GM12874 (cell line): ENCODE data around the gene TMCO4.

Source experiments
- TF ChIP-seq, protein P1 (sequence below): IDR thresholded peaks from 2 replicates; pipeline ENCODE4 v1.5.1; 2011; ENCODE audit warnings: low read depth, mild to moderate bottlenecking, control low read depth, low read length, moderate library complexity; ENCODE audit not compliant: insufficient read depth

TMCO4 gene

GRCh38 chr1:19770436-19771190, 29.1 kb downstream of the TMCO4 start:
- TF ChIP-seq, protein P1, sequence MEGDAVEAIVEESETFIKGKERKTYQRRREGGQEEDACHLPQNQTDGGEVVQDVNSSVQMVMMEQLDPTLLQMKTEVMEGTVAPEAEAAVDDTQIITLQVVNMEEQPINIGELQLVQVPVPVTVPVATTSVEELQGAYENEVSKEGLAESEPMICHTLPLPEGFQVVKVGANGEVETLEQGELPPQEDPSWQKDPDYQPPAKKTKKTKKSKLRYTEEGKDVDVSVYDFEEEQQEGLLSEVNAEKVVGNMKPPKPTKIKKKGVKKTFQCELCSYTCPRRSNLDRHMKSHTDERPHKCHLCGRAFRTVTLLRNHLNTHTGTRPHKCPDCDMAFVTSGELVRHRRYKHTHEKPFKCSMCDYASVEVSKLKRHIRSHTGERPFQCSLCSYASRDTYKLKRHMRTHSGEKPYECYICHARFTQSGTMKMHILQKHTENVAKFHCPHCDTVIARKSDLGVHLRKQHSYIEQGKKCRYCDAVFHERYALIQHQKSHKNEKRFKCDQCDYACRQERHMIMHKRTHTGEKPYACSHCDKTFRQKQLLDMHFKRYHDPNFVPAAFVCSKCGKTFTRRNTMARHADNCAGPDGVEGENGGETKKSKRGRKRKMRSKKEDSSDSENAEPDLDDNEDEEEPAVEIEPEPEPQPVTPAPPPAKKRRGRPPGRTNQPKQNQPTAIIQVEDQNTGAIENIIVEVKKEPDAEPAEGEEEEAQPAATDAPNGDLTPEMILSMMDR, result no peak

DNA sequence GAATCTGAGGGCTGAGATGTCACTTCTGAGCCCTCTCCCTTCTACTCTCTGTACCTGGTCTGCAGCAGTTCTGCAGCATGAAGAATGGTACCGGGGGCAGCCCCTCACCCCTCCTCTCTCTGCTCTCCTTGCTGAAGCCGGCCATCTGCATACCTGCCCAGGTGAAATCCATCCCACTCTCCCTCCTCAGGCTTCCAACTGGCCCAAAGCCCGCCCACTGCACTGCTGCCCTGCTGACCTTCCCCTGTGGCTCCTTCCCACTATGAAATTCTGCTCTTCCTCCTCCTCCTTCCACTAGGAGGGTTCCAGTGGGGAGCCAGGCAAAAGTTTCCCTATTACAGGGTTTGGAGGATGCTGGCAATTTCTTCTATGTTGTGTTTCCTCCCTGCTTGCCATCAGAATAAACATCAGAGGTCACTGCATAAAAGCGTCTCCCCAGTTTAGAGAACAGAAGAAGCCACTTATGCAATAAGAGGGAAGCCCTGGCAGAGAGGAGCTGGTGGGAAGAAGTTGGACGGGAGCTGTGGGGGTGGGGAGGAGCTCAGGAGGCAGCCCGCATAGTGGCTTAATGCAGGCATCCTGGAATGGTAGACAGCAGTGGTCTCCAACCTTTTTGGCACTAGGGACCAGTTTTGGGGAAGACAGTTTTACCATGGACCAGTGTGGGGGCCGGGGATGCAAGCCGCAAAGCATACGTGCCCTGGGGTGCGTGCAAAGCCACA, 30.3 kb downstream of the TMCO4 start:
- TF ChIP-seq, protein P1, result no peak

DNA sequence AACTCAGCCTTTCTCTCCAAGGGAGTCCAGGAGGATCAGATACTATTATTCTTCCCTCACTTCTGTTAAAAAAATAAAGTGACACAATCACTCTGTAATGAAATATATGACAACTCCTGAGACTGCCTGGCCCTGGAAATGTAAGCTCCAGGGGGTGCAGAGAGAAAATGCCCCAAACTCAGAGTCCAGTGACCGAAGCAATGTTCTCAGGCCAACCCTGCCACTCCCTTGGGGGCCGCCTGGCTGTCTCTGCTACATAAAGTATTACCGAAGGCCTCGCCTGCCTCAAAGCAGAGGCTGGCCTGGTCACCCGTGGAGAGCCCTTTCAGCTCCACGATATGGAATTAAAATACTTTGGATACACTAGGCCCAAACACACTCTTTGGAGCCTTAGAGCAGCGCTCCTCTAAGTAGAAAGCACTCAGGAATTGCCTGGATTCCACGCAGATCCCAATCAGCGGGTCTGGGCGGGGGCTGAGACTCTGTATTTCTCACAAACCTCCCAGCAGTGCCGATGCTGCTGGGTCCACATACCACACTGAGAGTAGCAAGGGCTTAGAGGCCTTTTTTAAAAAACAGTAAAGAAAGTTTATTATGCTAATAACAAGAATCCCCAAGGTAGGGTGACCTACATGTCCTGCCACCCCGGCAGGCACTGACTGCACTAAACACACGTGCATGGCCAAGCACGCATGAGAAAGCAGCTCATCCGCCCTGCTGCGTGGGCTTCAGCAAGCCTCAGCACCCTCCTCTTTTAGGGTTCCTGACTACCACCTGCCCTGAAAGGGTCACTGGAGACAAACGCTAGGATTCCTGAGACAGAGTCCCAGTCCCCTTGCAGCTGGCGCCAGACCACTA, 31.1 kb downstream of the TMCO4 start:
- TF ChIP-seq, protein P1, result no peak

GRCh38 chr1:19765623-19766022, 34.1 kb downstream of the TMCO4 start:
- TF ChIP-seq, protein P1, result no peak

DNA sequence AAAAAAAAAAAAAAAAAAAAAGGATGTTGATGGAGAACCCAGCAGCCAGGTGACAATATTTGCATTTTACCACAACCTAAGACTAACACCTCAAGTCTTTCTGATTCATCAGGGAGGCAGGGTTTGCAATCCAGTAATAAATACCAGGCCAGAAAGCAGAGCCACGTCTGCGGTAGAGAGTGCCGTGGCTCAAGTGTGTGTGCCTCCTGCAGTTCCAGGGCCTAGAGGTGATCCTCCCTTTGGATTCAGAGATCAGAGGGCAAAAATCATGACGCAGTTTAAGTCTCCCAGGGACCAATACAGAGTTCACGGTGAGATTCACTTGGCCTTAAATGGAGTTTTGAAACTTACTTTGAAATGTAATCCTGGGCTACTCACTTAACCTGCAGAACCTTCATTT, 34.9 kb downstream of the TMCO4 start:
- TF ChIP-seq, protein P1, result no peak

DNA sequence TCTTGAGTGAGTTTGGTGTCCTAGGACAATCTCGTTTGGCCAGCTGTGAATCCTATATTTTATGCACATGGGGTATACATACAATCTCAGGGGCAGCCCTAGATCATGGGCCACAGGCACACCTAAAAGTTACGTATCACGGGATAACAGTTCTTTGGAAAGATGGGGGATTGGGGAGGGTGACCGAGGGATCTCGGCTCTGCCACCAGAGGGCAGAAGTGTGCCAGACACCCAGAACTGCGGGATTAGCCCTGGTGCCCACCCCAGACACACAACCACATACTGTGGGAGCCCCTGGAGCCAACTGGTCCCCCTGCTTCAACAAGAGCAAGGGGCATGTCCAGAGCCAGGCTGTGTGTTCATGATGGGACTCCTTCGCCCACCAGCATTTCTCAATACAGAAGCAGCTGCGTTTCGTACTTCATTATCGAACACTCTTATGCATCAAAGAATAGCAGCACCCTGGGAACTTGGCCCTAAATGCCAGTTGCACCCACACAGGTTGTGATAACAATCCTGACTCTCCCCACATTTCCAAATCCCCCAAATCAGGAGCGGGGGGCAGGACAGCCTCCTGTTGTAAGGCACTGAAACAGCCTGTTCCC, 37.4 kb downstream of the TMCO4 start:
- TF ChIP-seq, protein P1, result peak; percentile 83

DNA sequence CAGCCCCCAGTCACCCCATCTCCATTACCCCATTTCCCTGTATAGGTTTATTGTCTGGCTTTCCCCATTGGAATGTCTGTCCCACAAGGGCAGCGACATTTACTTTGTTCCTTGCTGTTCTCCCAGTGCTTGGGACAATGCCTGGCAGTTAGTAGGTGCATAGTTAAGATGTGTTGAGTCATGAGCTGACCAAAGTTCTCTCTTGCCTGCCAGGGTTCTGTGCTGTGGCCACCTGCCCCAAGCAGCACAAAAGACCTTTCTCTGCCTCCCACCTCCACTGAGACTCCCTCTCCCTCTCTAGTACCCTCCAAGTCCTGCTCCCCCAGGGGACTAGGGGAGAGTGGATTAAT, 40.0 kb downstream of the TMCO4 start:
- TF ChIP-seq, protein P1, result no peak
